NT2/D1 (cell line): ENCODE data around the gene DPYSL5.

Experiments
- SUZ12 ChIP-seq: IDR thresholded peaks from 2 replicates; pipeline ENCODE4 v1.6.1; 2011; ENCODE audit not compliant: insufficient read length, insufficient read depth; ENCODE audit errors: extremely low read depth
- YY1 ChIP-seq: IDR thresholded peaks from 2 replicates; pipeline ENCODE4 v1.6.1; 2011; ENCODE audit not compliant: insufficient read length, insufficient read depth
- ZNF274 ChIP-seq: IDR thresholded peaks from 2 replicates; pipeline ENCODE4 v1.6.1; 2011; ENCODE audit warnings: mild to moderate bottlenecking, low read depth, low read length

DNA sequence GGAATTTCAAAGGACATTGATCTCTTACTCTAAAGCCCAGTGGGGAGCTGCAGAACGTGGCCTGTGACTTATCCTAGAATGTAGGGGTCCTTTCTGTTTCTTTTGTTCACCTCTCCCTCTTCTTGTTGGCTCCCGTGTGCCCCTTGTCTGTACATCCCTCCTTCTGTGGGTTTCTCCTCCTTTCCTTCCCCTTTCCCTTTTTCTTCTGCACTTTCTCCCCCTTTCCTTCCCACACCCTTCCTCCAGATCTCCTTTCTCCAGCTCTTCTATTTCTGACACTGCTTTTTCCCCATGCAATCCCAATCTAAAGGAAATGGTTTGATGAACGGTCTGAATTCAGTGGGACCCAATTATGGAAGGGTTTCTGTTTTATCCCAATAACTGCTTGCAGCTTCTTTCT is 87.1 kb downstream of the DPYSL5 start:
- TF ChIP-seq YY1 (no peak), ZNF274 (no peak), SUZ12 (no peak)
